Chondrocyte (in vitro differentiated cells): ENCODE measurements around the gene APOA5. TPM values are rescaled to one million over a fixed set of nuclear protein-coding genes. Genes with fewer than 3 reads are reported as not detected.

Source experiments
- DNase-seq: peaks from one replicate; pipeline ENCODE4 v3.0.0; 2021; ENCODE audit warnings: mixed read lengths, low spot score
- H3K27ac Mint-ChIP-seq: one replicate; pipeline ENCODE4 v1.8.0; 2021; ENCODE audit warnings: mild to moderate bottlenecking, moderate library complexity, mixed read lengths; ENCODE audit not compliant: unreplicated experiment
- H3K27me3 Mint-ChIP-seq: 2 replicates; pipeline ENCODE4 v1.8.0; 2021; ENCODE audit warnings: low read depth, mixed read lengths
- H3K36me3 Mint-ChIP-seq: 2 replicates; pipeline ENCODE4 v1.8.0; 2021; ENCODE audit warnings: low read depth, mixed read lengths
- H3K4me1 Mint-ChIP-seq: 2 replicates; pipeline ENCODE4 v1.8.0; 2021; ENCODE audit warnings: low read depth, mild to moderate bottlenecking, mixed read lengths
- H3K4me3 Mint-ChIP-seq: one replicate; pipeline ENCODE4 v1.8.0; 2021; ENCODE audit warnings: mild to moderate bottlenecking, moderate library complexity, mixed read lengths; ENCODE audit not compliant: unreplicated experiment
- H3K9me3 Mint-ChIP-seq: 2 replicates; pipeline ENCODE4 v1.8.0; 2021; ENCODE audit warnings: low read depth, mixed read lengths
- total RNA-seq: library from RNA; stranded (reverse); gene quantifications from 3 replicates; pipeline ENCODE4 v1.2.1, GENCODE V29; 2021
- TF ChIP-seq, protein P1 (sequence below): fragments of 200-600 bp; sonication (generic); IDR thresholded peaks from 2 replicates; pipeline ENCODE4 v1.5.0; 2021; ENCODE audit warnings: antibody characterized with exemption, mild to moderate bottlenecking, moderate library complexity

The APOA5 gene
- total RNA-seq, 1 donor from 2014 or later, result not detected

DNA sequence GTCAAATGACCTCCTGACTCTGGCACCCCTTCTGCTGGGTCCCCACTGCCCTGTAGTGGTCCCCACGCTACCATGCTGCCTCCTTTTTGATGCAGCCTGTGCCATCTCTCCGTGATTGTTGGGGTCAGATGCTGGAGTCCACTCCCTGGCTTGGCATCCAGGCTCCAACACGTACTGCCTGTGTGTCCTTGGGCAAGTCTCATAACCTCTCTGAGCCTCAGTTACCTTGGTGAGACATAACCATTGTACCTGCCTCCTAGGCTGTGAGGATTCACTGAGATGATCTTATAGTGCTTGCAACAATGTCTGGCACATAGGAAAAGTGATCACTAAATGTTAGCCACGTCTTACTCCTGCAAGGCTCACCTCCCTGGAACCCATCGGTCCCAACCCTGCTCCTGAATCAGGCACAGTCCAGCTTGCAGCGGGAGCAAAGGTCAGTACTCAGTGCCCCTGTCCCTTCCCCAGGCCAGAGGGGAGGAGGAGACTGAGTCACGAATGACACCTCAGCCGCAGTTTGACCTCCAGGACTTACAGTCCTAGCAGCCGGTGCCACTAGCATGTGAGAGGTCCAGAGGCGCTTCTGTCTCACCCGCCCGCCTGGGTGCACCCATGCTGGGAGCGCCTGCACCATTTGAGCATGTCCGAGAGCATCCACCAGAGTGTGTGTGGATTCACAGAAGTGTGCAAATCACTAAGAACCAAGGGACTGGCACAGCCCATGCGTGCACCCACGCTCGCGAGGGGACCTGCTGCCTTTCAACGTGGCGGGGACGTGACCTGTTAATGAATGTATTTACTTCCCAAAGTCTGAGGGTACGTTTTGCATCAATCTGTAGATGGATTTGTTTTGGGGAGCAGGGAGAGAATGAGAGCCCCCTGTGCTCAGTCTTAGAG is 34.4 kb upstream of the APOA5 start:
- H3K36me3 Mint-ChIP-seq, result no peaks in the 10 kb centered on the region
- H3K27me3 Mint-ChIP-seq, result no peaks in the 10 kb centered on the region
- no peaks in the 10 kb centered on the region for H3K9me3 Mint-ChIP-seq
- no peak overlapping the region for H3K4me3 Mint-ChIP-seq
- no peak overlapping the region for H3K27ac Mint-ChIP-seq
- peaks cover 13% of the 10 kb centered on the region for H3K4me1 Mint-ChIP-seq
- no peak for DNase-seq
- TF ChIP-seq, protein P1, sequence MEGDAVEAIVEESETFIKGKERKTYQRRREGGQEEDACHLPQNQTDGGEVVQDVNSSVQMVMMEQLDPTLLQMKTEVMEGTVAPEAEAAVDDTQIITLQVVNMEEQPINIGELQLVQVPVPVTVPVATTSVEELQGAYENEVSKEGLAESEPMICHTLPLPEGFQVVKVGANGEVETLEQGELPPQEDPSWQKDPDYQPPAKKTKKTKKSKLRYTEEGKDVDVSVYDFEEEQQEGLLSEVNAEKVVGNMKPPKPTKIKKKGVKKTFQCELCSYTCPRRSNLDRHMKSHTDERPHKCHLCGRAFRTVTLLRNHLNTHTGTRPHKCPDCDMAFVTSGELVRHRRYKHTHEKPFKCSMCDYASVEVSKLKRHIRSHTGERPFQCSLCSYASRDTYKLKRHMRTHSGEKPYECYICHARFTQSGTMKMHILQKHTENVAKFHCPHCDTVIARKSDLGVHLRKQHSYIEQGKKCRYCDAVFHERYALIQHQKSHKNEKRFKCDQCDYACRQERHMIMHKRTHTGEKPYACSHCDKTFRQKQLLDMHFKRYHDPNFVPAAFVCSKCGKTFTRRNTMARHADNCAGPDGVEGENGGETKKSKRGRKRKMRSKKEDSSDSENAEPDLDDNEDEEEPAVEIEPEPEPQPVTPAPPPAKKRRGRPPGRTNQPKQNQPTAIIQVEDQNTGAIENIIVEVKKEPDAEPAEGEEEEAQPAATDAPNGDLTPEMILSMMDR, result no peak

DNA sequence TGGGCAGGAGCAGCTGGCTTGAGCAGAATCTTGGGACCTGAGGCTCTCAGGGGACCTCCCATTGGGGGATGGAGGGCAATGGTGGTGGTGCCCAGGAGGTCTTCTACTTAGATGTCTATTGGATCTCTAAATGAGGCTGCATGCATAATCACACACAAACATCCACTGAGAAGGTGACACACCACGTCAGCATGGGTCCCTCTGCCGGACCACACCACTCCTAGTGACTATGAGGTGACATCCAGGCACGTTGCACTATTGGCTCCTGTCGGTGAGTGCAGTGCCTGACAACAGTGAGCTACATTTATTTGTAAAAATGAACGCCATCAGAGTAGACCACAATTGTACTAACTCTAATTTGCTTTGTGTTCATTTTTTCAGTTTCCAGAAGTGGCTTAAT is 33.8 kb upstream of the APOA5 start:
- TF ChIP-seq, protein P1, result no peak
- H3K27me3 Mint-ChIP-seq, result no peaks in the 10 kb centered on the region
- DNase-seq, result no peak
- H3K4me1 Mint-ChIP-seq, result peaks cover 13% of the 10 kb centered on the region
- H3K9me3 Mint-ChIP-seq, result no peaks in the 10 kb centered on the region
- no peak overlapping the region for H3K27ac Mint-ChIP-seq
- no peak overlapping the region for H3K4me3 Mint-ChIP-seq
- H3K36me3 Mint-ChIP-seq, result no peaks in the 10 kb centered on the region

- no peak for DNase-seq
- Mint-ChIP-seq H3K36me3 (no peaks in the 10 kb centered on the region), H3K27ac (no peak within 1 kb of the TSS), H3K9me3 (no peaks in the 10 kb centered on the region), H3K4me1 (no peaks in the 10 kb centered on the region), H3K4me3 (no peak within 1 kb of the TSS), H3K27me3 (no peaks in the 10 kb centered on the region)
- TF ChIP-seq, protein P1, result no peak
These were observed 31.6 kb upstream of the APOA5 start, which contains the start of gene APOA4 for GRCh38 chr11:116823031-116823843. APOA4 (minus strand) TSS chr11:116823304; CDS start chr11:116823191, 113 bp downstream.

- no peak for DNase-seq
- Mint-ChIP-seq H3K4me1 (no peaks in the 10 kb centered on the region), H3K36me3 (no peaks in the 10 kb centered on the region), H3K27me3 (no peaks in the 10 kb centered on the region), H3K4me3 (no peak overlapping the region), H3K27ac (no peak overlapping the region), H3K9me3 (no peaks in the 10 kb centered on the region)
- TF ChIP-seq, protein P1, result no peak
These were observed 30.9 kb upstream of the APOA5 start for GRCh38 chr11:116822575-116822974.
